A673 (cell line): ENCODE data around the gene PSMD3. TPM values are rescaled to one million over a fixed set of nuclear protein-coding genes. Genes with fewer than 3 reads are reported as not detected.

Experiments used
- BruUV-seq: library from RNA; stranded (reverse); fragments of 400-500 nt; replicated peaks from 2 replicates; lab custom pipeline; 2021; lab: Mats Ljungman, UMichigan
- CTCF ChIA-PET: fragments of 300-600 bp; sonication (Branson Sonifier 250); formaldehyde crosslinking; loops from one replicate; lab custom pipeline; 2022; ENCODE audit warnings: antibody characterized with exemption; lab: Charles Lee
- POLR2A ChIA-PET: fragments of 300-600 bp; sonication (Branson Sonifier 250); formaldehyde crosslinking; loops from one replicate; lab custom pipeline; 2022; ENCODE audit warnings: antibody characterized with exemption; ENCODE audit not compliant: low non-redundant PET; lab: Charles Lee
- DNase-seq: peaks from one replicate; pipeline ENCODE4 v3.0.0-alpha.2; 2015; ENCODE audit warnings: low spot score
- H3K27ac ChIP-seq: fragments of 200-600 bp; sonication (generic); 2 replicates; pipeline ENCODE4 v1.5.1; 2016; ENCODE audit warnings: mixed run types, low read depth, mild to moderate bottlenecking, mixed read lengths, antibody characterized with exemption, low read length; ENCODE audit not compliant: poor library complexity, severe bottlenecking
- H3K27me3 ChIP-seq: fragments of 200-600 bp; sonication (generic); replicated peaks from 2 replicates; pipeline ENCODE4 v1.6.1; 2017; ENCODE audit warnings: mixed run types, low read depth, mild to moderate bottlenecking, mixed read lengths, antibody characterized with exemption, low read length; ENCODE audit not compliant: insufficient read depth, poor library complexity
- H3K36me3 ChIP-seq: fragments of 200-600 bp; sonication (generic); 2 replicates; pipeline ENCODE4 v1.6.1; 2016; ENCODE audit warnings: mixed run types, mild to moderate bottlenecking, mixed read lengths, antibody characterized with exemption, low read length; ENCODE audit not compliant: insufficient read depth, poor library complexity, severe bottlenecking
- H3K4me1 ChIP-seq: fragments of 200-600 bp; sonication (generic); 2 replicates; pipeline ENCODE4 v1.6.1; 2017; ENCODE audit warnings: mixed run types, mild to moderate bottlenecking, mixed read lengths, antibody characterized with exemption, low read length; ENCODE audit not compliant: insufficient read depth, poor library complexity, severe bottlenecking
- H3K4me3 ChIP-seq: fragments of 200-600 bp; sonication (generic); 2 replicates; pipeline ENCODE4 v1.5.1; 2016; ENCODE audit warnings: low read depth, mixed run types, mild to moderate bottlenecking, mixed read lengths, low read length; ENCODE audit not compliant: poor library complexity, severe bottlenecking
- H3K9me3 ChIP-seq: fragments of 200-600 bp; sonication (generic); 2 replicates; pipeline ENCODE4 v1.6.1; 2016; ENCODE audit warnings: mixed run types, low read depth, mild to moderate bottlenecking, mixed read lengths, antibody characterized with exemption, low read length; ENCODE audit not compliant: poor library complexity, severe bottlenecking
- CTCF ChIP-seq: fragments of 300-800, 200-600 bp; sonication (generic); conservative IDR thresholded peaks from 2 replicates; pipeline ENCODE4 v1.5.1; 2017; ENCODE audit warnings: low read depth, mild to moderate bottlenecking, antibody characterized with exemption, low read length, moderate library complexity, mixed read lengths
- EZH2 ChIP-seq: fragments of 200-600 bp; sonication (generic); IDR thresholded peaks from 2 replicates; pipeline ENCODE4 v1.6.1; 2017; ENCODE audit warnings: borderline replicate concordance, low read depth, mild to moderate bottlenecking, mixed read lengths, antibody characterized with exemption, low read length; ENCODE audit not compliant: poor library complexity, severe bottlenecking
- intact Hi-C: fragments of 100-400 bp; cut with micrococcal nuclease; formaldehyde crosslinking; loops from one replicate; pipeline ENCODE4 v1.10.0; 2022; ENCODE audit not compliant: unreplicated experiment
- total RNA-seq: library from RNA; stranded (reverse); gene quantifications from 2 replicates; pipeline ENCODE4 v1.2.3, GENCODE V29; 2021

PSMD3 gene
- total RNA-seq, 1 experiment from 2014 or later, result 161 TPM

- BruUV-seq, result no TSS peak
- CTCF ChIA-PET, result no interaction called here
- TF ChIP-seq EZH2, result no peak
- no peak for TF ChIP-seq CTCF
- no peaks in the 10 kb centered on the region for H3K36me3 ChIP-seq
- DNase-seq, result no peak
- H3K4me3 ChIP-seq, result no peak overlapping the region
- H3K9me3 ChIP-seq, result no peaks in the 10 kb centered on the region
- POLR2A ChIA-PET, result no interaction called here
- H3K27me3 ChIP-seq, result no peaks in the 10 kb centered on the region
- no peaks in the 10 kb centered on the region for H3K4me1 ChIP-seq
- intact Hi-C loops, result no loop called here
- H3K27ac ChIP-seq, result no peak overlapping the region
Observed at GRCh38 chr17:40025559-40025958, 45.0 kb downstream of the PSMD3 start.

DNA sequence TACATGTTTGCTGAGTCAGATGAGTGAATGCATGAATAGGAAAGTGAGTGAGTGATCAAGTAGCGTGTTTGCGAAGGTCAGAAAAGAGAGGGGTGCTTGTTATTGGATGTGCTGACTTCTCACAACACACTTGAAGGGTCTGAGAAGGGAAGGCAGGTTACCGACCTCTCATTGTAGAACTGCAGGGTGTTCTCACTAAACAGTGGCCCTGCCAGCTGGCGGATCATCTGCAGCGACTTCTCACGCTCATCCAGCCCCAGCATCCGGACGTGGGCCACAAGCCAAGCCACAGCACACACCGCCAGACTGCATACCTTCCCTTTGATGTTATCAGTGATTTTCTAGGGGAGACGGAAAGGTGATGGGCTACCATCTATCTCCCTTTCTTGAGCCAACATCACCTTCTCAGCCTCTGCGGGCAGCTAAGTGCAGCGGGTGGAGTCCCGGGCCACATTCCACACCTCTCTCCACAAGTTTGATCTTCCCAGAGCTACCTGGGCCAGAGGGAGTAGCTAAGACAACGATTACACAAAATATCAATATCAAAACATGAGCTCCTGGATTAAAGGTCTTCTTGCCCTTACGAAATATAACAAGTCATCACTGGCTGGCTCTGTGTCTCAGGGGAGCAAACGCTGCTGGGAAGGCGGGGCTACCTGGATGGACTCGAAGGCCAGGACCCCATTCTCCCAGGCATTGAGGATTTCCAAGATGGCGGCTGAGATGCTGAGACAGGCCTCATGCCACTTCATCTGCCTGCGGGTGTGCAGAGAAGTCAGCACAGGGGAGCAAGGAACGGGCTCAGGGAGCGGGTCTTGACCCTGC is 45.6 kb downstream of the PSMD3 start:
- no TSS peak for BruUV-seq
- POLR2A ChIA-PET, result no interaction called here
- CTCF ChIA-PET, result no interaction called here

More for the DNA sequence above, 45.6 kb downstream of the PSMD3 start:
- no peaks in the 10 kb centered on the region for H3K27me3 ChIP-seq
- no peaks in the 10 kb centered on the region for H3K4me1 ChIP-seq
- H3K9me3 ChIP-seq, result no peaks in the 10 kb centered on the region
- TF ChIP-seq CTCF, result no peak
- TF ChIP-seq EZH2, result no peak
- intact Hi-C loops, result no loop called here
- no peak for DNase-seq
- H3K4me3 ChIP-seq, result no peak overlapping the region
- no peaks in the 10 kb centered on the region for H3K36me3 ChIP-seq
- H3K27ac ChIP-seq, result no peak overlapping the region
